HG02571 (cell line): ENCODE data around the gene PAK1IP1.
"Not testable (repeated sequence)": the region's sequence is repeated elsewhere in the genome, so short reads cannot be mapped to it uniquely, and the experiment has no call there.

Experiments used
- ATAC-seq: cut with Tn5 transposase; IDR thresholded peaks from one replicate; pipeline ENCODE4 v1.9.1; 2021; ENCODE audit warnings: mild to moderate bottlenecking, moderate library complexity; ENCODE audit not compliant: unreplicated experiment

PAK1IP1 gene

DNA sequence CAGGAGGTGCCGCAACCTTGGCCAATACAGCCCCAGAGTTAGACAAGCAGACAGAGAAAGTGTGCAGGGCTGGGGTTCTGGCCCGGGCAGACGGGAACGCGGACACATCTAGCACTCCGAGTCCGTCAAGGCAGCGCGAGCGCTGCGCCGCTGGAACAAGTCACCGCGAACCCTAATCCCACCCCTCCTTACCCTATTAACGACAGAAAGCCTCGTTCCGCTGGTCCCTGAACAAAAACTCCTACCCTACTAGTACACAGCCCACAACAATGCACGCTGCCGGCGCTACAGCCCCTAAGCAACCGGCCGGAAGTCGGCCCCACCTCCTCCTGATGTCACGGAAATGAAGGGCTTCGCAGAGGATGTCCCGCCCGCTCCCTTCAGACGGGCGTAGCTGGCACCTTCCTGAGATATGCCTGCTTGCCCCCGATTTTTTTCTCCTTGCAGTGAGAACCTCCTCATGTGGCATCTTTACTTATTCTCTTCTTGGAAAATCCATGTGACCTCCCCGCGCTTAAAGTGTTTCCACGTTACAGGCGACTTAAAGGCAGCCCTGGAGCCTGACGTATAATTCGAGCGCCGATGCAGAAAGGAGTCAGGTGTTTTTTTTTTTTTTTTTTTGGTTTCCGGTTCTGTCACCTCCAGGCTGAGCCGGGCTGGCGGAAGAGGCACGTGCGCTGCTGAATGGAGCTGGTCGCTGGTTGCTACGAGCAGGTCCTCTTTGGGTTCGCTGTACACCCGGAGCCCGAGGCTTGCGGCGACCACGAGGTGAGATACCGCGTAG is at the start of gene PAK1IP1, which contains the start of gene C6orf52:
TSS of gene PAK1IP1 (plus strand) at position 671 of the 784 bp plus-strand sequence. CDS start at position 685, 14 bp downstream.
TSS of gene C6orf52 (minus strand) at position 315 of the 784 bp plus-strand sequence. CDS start 7,066 bp downstream, outside the sequence.
- peak; percentile 99 for ATAC-seq

DNA sequence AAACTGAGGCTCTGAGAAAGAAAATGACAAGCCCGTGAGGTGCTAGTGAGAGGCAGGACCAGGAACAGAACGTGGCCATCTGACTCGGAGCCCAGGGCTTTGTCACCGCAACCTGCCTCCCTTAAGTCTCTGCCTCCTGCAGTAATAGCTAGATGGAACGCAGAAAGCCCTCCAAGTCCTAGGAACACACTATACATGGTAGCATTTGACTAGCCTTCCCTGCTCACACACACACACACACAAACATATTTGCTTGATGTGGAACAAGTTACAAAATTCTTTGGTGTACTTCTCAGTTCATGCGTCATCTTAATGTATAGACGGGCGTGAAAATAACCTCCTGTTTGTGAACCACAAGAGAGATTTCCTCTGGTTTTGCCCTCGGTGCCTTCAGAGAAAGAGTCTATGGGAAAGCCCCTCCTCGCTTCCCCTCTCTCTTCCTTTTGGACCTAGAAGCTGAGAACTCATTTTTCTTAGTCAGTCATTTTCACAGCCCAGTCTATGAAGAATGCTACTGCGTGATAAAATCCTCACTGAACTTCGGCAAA is 39.2 kb upstream of the PAK1IP1 start:
- no peak for ATAC-seq

GRCh38 chr6:10658910-10659698 is 35.7 kb upstream of the PAK1IP1 start:
- no peak for ATAC-seq

DNA sequence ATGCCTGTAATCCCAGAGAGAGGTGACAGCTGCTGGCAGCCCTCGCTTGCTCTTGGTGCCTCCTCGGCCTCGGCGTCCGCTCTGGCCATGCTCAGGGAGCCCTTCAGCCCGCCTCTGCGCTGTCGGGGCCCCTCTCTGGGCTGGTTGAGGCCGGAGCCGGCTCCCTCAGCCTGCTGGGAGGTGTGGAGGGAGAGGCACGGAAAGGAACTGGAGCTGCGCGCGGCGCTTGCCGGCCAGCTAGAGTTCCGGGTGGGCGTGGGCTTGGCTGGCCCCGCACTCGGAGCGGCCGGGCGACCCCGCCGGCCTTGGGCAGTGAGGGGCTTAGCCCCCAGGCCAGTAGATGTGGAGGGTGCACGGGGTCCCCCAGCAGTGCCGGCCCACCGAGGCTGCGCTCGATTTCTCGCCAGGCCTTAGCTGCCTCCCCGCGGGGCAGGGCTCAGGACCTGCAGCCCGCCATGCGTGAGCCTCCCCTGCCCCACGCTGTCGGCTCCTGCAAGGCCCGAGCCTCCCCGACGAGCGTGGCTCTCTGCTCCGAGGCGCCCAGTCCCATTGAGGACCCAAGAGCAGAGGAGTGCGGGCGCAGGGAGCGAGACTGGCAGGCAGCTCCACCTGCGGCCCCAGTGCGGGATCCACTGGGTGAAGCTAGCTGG is 34.9 kb upstream of the PAK1IP1 start:
- ATAC-seq: no peak

- ATAC-seq: not testable (repeated sequence)
Observed at GRCh38 chr6:10660431-10661191, 34.2 kb upstream of the PAK1IP1 start.

- no peak for ATAC-seq
Observed at GRCh38 chr6:10662207-10662606, 32.6 kb upstream of the PAK1IP1 start.

DNA sequence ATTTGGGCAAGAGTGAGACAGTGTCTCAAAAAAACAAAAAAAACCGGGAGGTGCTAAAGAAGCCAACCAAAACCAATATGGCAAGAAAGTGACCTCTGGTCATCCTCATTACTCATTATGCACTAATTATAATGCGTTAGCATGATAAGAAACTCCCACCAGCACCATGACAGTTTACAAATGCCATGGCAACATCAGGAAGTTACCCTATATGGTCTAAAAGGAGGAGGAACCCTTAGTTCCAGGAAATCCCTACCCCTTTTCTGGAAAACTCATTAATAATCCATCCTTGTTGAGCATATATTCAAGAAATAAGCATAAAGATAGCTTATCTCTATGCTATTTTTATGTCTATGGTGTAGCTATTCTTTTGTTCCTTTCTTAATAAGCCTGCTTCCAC is 32.0 kb upstream of the PAK1IP1 start:
- no peak for ATAC-seq

- not testable (repeated sequence) for ATAC-seq
Observed at GRCh38 chr6:10665595-10665994, 29.2 kb upstream of the PAK1IP1 start.

GRCh38 chr6:10668126-10668917 is 26.4 kb upstream of the PAK1IP1 start:
- ATAC-seq: no peak

- no peak for ATAC-seq
Observed at GRCh38 chr6:10676403-10676802, 18.4 kb upstream of the PAK1IP1 start.

DNA sequence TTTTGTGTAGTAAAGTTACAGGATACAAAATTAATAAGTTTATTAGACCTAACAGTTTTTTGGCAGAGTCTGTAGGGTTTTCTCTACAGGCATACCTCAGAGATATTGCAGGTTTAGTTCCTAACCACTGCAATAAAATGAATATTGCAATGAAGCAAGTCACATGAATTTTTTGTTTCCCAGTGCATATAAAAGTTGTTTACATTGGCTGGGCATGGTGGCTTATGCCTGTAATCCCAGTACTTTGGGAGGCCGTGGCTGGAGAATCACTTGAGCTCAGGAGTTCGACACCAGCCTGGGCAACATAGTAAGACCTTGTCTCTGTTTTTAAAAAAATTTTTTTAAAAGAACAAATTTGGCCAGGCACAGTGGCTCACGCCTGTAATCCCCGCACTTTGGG is 16.3 kb upstream of the PAK1IP1 start:
- no peak for ATAC-seq

- ATAC-seq: no peak
Observed at GRCh38 chr6:10681795-10682194, 13.0 kb upstream of the PAK1IP1 start.

- no peak for ATAC-seq
Observed at GRCh38 chr6:10682355-10682988, 12.3 kb upstream of the PAK1IP1 start.

GRCh38 chr6:10684618-10685017 is 10.2 kb upstream of the PAK1IP1 start:
- no peak for ATAC-seq

- ATAC-seq: no peak
Observed at GRCh38 chr6:10685092-10685915, 9.5 kb upstream of the PAK1IP1 start.

- ATAC-seq: no peak
Observed at GRCh38 chr6:10686901-10687300, 7.9 kb upstream of the PAK1IP1 start.

DNA sequence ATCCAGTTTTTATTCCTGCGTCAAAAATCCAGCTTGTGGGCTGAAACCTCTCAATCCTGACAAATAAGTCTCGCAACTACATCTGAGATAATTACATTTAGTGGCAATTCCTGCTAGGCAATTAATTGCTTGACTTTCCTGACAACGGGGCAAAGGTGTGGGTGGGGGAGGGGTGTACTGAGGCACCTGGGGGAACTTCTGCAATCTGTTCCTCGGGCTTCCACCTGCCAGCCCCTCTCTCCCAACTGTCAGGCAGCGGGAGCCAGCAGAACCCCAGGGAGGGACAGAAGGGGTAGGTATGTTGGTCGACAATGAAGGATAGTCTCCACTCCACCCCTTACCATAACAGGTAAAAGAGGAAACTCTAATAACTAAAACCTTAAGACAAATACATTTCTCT is 7.2 kb upstream of the PAK1IP1 start:
- no peak for ATAC-seq
